CD8-positive, alpha-beta memory T cell (primary cell): ENCODE measurements around the gene RHOXF1. TPM values are rescaled to one million over a fixed set of nuclear protein-coding genes. Genes with fewer than 3 reads are reported as not detected.

Experiments used
- polyA plus RNA-seq: library from polyadenylated mRNA; unstranded; fragments of 300-500 nt; fragmentation: Illumina TruSeq; gene quantifications from one replicate; pipeline ENCODE4 v1.2.3, GENCODE V29; 2021
- total RNA-seq, 2 experiments: library from RNA; stranded (reverse); gene quantifications; one replicate each; pipeline ENCODE4 v1.2.3, GENCODE V29; 2021

RHOXF1 gene
- total and polyA plus RNA-seq, 3 experiments from 2014 or later, result not detected

Other genes starting within 250 kb of the RHOXF1 start
- gene RNF113A, start 244.2 kb downstream of the RHOXF1 start, total RNA-seq, result 10 to 100 TPM; 22.9 to 25.1 TPM
- 59.6 TPM for gene RNF113A, start 244.2 kb downstream of the RHOXF1 start, polyA plus RNA-seq
- 10 to 100 TPM; 97.3 to 98.5 TPM for gene NDUFA1, start 244.1 kb downstream of the RHOXF1 start, total RNA-seq
- 314 TPM for gene NDUFA1, start 244.1 kb downstream of the RHOXF1 start, polyA plus RNA-seq
- gene AKAP14, start 220.0 kb downstream of the RHOXF1 start, total RNA-seq, result not detected
- not detected for gene AKAP14, start 220.0 kb downstream of the RHOXF1 start, polyA plus RNA-seq
- gene NKAP, start 172.2 kb downstream of the RHOXF1 start, total RNA-seq, result 10 to 100 TPM; 11.3 to 11.7 TPM
- gene NKAP, start 172.2 kb downstream of the RHOXF1 start, polyA plus RNA-seq, result 4.6 TPM
- gene RHOXF2B, start 38.2 kb downstream of the RHOXF1 start, total RNA-seq, result not detected
- not detected for gene RHOXF2B, start 38.2 kb downstream of the RHOXF1 start, polyA plus RNA-seq
- not detected for gene RHOXF2, start 42.7 kb upstream of the RHOXF1 start, total RNA-seq
- gene RHOXF2, start 42.7 kb upstream of the RHOXF1 start, polyA plus RNA-seq, result not detected
- 10 to 100 TPM; 16.4 to 16.8 TPM for gene ZBTB33, start 134.9 kb upstream of the RHOXF1 start, total RNA-seq
- 12.5 TPM for gene ZBTB33, start 134.9 kb upstream of the RHOXF1 start, polyA plus RNA-seq
- gene TMEM255A, start 195.5 kb upstream of the RHOXF1 start, total RNA-seq, result under 1 TPM in 1 of 2 experiments, not detected in 1; 0.09 TPM
- gene TMEM255A, start 195.5 kb upstream of the RHOXF1 start, polyA plus RNA-seq, result 2.1 TPM
- gene ATP1B4, start 246.2 kb upstream of the RHOXF1 start, total RNA-seq, result not detected
- not detected for gene ATP1B4, start 246.2 kb upstream of the RHOXF1 start, polyA plus RNA-seq